CMK (cell line): Measurements from ENCODE around the gene NKPD1.

Source experiments
- DNase-seq: peaks from one replicate; pipeline ENCODE4 v3.0.0-alpha.2; 2010; ENCODE audit warnings: low read depth

NKPD1 gene

DNA sequence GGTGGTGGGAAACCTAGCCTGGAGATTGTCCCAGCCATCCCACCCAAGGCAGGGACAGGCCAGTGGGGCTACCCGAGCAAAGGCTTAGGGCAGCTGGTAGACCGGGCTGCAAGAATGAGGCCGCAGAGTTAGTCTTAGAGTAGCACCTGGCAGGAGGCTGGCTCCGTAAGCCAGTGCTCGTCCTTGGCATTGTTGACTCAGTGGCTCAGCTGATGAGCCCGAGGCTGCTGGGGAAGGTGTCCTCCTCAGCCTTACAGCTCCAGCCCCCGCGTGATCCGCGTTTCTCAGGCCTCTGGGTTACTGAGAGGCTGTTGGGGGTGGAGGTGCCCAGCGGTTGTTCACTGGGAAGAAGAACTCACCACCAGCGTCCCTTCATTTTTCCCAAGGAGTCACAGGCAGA lies 43.1 kb downstream of the NKPD1 start:
- no peak for DNase-seq

DNA sequence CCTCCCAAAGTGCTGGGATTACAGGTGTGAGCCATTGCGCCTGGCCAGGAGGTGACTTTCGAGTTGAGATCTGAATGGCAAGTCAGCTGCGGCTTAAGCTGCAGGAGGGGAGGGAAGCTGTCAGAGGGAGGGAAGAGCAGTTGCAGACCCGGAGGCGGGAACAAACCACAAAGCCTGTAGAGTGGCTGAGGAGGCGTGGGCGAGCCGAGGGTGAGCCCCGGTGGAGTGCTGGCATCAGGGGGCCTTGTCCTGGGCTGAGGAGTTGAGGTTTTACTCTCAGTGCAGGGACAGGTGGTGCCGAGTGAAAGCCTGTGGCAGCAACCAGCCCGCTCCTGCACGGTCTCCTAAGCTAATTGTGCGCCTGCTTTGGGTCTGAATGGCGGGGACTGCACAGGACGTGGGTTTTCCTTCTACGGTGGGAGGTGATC lies 43.6 kb downstream of the NKPD1 start:
- DNase-seq = no peak

DNA sequence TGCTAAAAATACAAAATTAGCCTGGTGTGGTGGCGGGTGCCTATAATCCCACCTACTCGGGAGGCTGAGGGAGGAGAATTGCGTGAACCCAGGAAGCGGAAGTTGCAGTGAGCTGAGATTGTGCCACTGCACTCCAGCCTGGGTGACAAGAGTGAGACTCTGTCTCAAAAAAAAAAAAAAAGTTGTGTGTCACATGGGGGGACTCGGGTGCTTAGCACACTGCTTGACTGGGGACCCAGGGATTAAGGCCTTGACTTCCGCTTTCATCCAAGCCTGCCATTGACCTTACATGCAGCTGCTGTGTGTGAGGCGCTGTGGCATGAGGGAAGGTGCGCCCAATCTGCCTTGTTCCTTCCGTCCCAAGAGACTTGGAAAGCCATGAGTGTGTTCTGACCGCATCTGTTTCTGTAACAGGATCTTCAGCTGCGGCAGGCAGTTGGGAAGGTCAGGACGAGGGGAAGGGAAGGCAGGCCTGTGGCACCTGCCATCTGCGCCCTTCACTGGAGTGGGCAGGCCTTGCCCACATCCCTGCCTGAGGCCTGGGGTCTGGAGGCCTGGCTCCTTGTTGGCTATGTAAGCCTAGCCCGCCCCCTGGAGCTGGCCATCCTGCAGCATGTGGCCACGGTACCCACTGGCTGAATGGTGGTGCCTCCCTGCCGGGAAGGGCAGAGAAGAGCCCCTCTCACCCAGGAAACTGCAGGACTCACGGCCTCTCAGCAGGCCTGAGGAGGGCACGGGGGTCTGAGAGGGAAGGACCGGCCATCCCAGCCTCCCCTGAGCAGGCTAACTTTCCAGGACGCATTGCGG lies 44.8 kb downstream of the NKPD1 start:
- no peak for DNase-seq

DNA sequence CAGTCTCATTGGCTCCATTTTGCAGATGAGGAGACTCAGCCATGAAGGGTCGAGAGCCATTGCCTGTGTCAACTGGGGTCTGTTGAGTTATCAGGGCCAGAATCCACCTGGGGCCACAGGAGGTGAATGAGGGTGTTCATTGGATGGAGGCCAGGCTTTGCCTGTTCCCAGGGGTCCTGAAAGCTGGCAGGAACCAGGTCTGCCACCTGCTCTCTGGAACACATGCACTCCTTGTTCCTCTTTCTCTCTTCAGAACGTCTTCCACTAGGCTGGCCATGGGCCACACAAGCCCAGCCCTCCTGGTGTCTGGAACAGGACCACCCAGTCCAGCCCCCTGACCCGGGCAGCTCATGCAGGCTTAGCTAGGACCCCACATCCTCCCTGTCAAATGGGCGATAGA lies 46.7 kb downstream of the NKPD1 start:
- no peak for DNase-seq

DNA sequence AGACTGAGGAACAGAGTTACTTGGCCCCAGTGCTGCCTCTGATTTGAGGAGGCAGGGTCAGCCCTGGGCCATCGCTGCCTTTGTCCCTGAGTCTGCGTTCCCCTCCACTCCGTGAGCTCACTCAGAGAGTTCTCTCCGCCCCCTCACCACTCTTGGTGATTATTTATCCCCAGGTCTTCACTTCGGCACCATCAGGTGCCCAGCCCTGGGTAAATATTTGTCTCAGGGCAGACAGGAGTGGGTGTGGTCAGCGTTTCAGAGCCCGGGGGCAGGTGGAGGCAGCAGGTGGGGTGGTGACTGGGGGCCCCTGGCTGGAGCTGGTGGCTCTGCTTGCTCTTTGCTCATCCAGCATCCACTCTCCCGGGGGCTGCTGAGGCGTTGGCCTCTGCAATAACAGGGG lies 47.2 kb downstream of the NKPD1 start:
- DNase-seq = no peak

DNA sequence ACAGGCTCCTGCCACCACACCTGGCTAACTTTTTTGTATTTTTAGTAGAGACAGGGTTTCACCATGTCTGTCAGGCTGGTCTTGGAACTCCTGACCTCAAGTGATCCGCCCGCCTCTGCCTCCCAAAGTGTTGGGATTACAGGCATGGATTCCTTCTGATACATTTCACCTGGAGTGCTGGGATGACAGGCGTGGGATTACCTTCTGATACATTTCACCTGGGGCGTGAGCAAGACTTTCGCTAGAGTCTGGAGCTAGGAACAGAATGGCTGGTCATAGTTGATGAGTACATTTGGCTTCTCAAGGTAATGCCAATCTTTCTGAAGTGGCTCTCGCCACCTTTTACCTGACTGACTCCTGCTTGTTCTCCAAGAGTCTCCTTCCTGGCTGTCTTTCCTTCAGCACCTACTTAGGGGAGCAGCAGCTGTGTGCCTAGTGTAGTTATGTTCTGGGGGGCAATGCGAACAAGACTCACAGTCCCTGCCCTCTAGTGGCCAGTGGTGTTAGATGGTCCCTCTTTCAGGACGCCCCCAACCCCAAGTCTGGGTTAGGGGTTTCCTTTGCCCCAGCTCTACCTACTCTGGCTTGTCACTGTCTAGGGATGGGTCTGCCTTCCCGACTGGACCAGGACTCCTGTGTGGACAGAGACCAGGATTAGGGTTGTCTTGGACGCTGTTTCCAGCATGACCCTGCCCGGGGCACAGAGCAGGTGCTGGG lies 48.5 kb downstream of the NKPD1 start:
- DNase-seq = no peak
